Breast epithelium (tissue), 3 donors: Measurements from ENCODE around the gene PPP4R4.

ENCODE experiments used
- POLR2A ChIP-seq: fragments of 450-650 bp; IDR thresholded peaks from one replicate; pipeline ENCODE4 v1.6.1; 2016; ENCODE audit warnings: antibody characterized with exemption, mild to moderate bottlenecking, moderate library complexity
- POLR2AphosphoS5 ChIP-seq, 3 donors: sonication (generic); formaldehyde crosslinking; IDR thresholded peaks; one replicate each; pipeline ENCODE4 v1.6.1; 2017; ENCODE audit warnings: antibody characterized with exemption in 3 of 3
- TF ChIP-seq, protein P1 (sequence below), 3 donors: fragments of 450-650 bp; IDR thresholded peaks; one replicate each; pipeline ENCODE4 v1.5.1; 2016 to 2017; ENCODE audit warnings: antibody characterized with exemption in 3 of 3, mild to moderate bottlenecking in 3 of 3, moderate library complexity in 3 of 3

DNA sequence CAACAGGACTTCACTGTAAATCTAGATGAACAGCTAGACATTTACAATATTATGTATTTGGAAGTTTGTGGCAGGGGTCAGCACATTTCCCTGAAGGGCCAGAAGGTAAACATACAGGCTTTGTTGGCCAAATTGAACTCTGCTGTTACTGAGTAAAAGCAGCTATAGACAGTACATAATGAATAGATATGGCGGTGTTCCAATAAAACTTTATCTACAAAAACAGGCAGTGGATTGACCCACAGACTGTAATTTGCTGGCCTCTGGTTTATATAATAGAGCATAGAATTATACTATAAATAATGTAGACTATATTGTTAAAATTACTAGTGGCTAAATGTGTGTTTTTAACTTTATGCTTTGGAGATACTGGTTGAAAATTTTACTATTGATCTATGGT is 93.2 kb downstream of the PPP4R4 start:
- TF ChIP-seq, protein P1, sequence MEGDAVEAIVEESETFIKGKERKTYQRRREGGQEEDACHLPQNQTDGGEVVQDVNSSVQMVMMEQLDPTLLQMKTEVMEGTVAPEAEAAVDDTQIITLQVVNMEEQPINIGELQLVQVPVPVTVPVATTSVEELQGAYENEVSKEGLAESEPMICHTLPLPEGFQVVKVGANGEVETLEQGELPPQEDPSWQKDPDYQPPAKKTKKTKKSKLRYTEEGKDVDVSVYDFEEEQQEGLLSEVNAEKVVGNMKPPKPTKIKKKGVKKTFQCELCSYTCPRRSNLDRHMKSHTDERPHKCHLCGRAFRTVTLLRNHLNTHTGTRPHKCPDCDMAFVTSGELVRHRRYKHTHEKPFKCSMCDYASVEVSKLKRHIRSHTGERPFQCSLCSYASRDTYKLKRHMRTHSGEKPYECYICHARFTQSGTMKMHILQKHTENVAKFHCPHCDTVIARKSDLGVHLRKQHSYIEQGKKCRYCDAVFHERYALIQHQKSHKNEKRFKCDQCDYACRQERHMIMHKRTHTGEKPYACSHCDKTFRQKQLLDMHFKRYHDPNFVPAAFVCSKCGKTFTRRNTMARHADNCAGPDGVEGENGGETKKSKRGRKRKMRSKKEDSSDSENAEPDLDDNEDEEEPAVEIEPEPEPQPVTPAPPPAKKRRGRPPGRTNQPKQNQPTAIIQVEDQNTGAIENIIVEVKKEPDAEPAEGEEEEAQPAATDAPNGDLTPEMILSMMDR (IDR thresholded peaks at IDR 0.05): no peak
- TF ChIP-seq POLR2A: no peak
- TF ChIP-seq POLR2AphosphoS5 (IDR thresholded peaks at IDR 0.05): no peak
